ENCODE data around the gene ERP27.
A peak's percentile ranks its signal among the peaks of the same experiment; 100 is the strongest.

ERP27 gene

GRCh38 chr12:14938301-14938700 lies at the start of gene ERP27:
Gene ERP27 (minus strand): TSS chr12:14938537. CDS start chr12:14938508, 29 bp downstream.
- no peak for DNase-seq

GRCh38 chr12:14988035-14988434 lies 49.7 kb upstream of the ERP27 start:
- DNase-seq: peak; percentile 47

- DNase-seq: no peak
These were observed 48.1 kb upstream of the ERP27 start for GRCh38 chr12:14986449-14986848.

- no peak for DNase-seq
These were observed 46.5 kb upstream of the ERP27 start for GRCh38 chr12:14984766-14985285.

DNA sequence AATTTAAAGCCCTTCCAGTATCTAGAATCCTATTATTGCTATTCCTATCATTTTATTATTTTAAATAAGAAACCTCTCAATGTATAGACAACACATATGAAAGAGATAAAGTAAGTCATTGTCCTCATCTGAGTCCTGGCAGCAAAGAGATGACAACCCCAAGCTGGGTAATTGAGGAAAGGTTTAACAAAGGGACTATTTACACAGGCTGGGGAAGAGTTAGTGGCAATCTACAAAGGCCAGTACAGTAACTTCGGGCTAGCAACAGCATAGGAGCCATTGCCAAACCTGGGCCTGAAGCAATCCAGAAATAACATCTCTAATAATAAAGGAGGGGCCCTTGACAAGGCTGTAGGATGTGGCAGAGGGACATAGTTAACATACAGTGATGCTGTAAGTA lies 45.7 kb upstream of the ERP27 start:
- no peak for DNase-seq

DNA sequence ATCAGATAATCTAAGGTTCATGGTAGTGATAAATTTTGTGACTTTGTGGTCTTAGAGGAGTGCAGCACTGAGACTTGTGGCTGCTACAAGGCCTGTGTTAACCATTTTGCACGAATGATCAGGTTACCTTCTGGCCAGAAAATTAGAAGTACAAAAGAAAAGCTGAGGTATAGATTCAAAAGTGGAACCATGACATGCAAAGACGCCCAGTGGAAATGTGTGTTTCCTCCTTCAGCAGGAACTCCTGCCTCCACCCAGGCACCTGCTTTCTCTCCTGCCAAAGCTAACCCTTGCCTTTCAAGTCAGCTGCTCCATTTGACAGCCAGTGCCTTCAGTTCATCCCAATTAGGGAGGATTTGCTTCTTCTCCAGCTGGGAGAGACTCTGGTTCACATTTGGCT lies 44.7 kb upstream of the ERP27 start:
- no peak for DNase-seq

DNA sequence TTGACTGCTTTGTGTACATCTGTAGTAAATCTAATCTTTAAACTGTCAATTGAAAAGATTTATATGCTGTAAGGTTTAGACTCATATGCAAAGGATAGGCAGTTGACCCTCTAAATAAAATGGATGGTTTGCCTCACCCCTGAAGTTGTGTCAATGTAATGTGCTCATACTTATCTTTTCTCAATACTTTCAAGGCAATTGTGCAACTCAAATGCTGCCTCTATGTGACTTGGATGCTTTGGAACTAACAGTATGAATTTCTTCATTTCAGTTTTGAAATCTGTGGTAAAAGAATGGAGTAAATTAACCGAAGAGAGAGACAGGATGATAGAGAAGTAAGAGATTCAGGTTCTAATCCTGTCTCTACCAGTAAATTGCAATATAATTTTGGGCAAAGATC lies 44.2 kb upstream of the ERP27 start:
- DNase-seq: no peak

GRCh38 chr12:14981049-14981448 lies 42.7 kb upstream of the ERP27 start:
- DNase-seq: no peak

GRCh38 chr12:14979468-14979867 lies 41.1 kb upstream of the ERP27 start:
- no peak for DNase-seq

GRCh38 chr12:14976658-14977057 lies 38.3 kb upstream of the ERP27 start:
- no peak for DNase-seq

DNA sequence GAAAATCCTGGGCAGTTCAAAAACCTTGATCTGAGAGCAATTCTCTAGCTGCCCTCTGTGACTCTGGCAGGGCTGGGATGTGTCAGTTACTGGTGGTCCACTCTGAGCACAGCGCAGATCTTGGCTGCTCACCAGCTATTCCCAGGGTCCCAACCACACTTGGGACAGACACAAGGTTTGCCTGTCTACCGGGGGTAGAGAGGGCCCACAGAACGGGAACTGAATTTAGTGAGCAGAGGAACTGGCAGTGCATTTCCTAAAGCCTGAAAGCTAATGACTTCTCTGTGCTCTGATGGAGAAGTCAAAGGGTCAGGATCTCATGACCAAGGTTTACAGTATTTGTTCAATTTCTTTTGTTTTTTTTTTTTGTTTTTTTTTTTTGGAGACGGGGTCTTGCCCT lies 37.1 kb upstream of the ERP27 start:
- DNase-seq: no peak

DNA sequence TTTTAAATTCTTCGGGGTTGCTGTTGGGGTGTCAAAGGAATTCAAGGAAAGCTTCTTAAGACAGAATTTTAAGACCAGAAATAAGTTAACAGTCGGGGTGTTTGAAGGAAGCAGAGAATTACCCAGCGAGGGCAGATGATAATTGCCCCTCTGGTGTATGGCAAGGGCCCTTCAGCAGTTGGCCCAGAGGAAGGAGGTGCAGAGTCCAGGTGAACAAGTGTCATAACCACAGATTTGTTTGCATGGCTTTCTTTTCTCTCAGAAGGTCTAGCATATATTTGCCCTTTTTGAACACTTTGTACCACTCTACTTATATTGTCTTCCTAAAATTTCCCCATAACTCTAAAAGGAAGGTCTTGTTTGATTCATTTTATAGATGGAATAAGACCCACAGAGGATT lies 36.3 kb upstream of the ERP27 start:
- DNase-seq: no peak

DNA sequence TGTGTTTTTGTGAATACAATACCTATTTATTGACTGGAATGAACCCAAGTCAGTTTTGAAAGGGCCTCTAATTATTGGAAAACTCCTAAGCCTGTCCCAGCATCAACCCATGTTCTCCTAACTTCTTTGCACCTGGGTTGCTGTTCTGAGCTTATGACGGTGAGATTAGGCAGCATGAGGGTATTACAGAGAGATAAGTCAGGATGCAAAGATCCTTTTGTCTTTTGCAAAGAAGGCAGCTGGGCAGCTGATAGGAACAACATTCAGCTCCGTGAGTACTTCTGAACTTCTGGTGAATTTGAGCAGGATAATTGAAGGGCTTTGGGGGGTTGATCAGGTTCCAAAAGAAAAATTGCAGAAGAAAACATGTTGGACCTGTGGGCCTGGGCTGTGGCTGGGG lies 34.5 kb upstream of the ERP27 start, which contains the start of gene PDE6H:
Gene PDE6H, plus strand, starts transcription at position 227 of the 400 bp plus-strand sequence. CDS start 4,971 bp downstream, outside the sequence.
- no peak for DNase-seq

- DNase-seq: no peak
These were observed 32.1 kb upstream of the ERP27 start for GRCh38 chr12:14970473-14970872.

- DNase-seq: no peak
These were observed 30.1 kb upstream of the ERP27 start for GRCh38 chr12:14968478-14968877.

DNA sequence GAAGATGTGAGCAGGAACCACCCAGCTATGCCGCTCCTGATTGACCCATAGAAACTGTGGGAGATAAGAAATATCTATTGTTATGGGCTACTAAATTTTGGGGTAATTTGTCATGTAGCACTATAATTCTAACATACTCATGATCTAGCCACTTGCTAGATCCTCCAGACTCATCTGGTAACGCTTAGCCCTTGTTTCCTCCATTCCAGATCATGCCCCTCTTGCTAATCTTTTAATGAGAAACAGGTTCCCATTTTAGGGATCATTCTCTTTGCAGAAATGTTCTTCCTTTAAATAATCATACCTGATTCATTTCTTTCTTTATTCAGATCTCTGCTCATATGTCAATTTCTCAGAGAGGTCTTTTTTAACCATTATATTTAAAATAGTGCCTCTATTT lies 26.9 kb upstream of the ERP27 start:
- no peak for DNase-seq

DNA sequence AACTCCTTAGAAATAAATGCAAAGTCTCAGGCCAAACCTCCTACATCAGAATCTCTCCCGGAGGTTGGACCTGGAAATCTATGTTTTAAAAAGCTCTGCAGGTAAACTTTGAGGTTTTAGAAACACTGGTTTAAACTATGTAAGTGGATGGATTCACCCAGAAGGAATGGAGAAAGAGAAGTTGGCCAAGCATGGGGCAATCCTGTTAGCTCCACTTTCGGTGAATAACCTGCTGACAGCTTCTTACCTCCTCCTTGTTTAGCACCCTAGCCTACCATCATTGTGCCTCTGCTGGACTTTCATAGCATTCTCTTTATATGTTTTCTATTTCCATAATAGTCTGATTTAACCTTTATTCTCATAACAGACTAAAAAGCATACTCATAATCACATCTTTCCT lies 26.1 kb upstream of the ERP27 start:
- no peak for DNase-seq

GRCh38 chr12:14963520-14963919 lies 25.2 kb upstream of the ERP27 start:
- DNase-seq: no peak

- DNase-seq: no peak
These were observed 24.5 kb upstream of the ERP27 start for GRCh38 chr12:14962797-14963196.

DNA sequence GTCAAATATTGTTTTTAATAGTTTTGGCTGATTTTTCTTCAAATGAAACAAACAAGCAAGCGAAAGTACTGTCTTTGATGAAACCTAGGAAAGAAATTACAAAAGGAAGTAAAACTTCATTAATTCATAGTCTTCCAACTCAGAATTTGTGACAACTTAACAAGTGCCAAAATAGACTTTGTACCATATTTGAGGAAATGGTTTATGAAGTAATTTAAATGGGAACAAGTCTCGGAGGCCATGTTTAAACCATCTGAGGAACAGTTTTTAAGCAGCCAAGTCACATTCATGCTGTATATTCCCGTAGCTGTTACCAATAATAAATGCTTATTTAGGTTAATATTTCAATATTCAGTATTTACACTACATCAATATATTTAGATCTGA lies 23.8 kb upstream of the ERP27 start:
- no peak for DNase-seq

GRCh38 chr12:14961466-14962152 lies 23.3 kb upstream of the ERP27 start, which contains the start of gene ARHGDIB:
Gene ARHGDIB (minus strand): TSS chr12:14961601. CDS start chr12:14950712, 10,889 bp downstream.
- DNase-seq: peak; percentile 75

DNA sequence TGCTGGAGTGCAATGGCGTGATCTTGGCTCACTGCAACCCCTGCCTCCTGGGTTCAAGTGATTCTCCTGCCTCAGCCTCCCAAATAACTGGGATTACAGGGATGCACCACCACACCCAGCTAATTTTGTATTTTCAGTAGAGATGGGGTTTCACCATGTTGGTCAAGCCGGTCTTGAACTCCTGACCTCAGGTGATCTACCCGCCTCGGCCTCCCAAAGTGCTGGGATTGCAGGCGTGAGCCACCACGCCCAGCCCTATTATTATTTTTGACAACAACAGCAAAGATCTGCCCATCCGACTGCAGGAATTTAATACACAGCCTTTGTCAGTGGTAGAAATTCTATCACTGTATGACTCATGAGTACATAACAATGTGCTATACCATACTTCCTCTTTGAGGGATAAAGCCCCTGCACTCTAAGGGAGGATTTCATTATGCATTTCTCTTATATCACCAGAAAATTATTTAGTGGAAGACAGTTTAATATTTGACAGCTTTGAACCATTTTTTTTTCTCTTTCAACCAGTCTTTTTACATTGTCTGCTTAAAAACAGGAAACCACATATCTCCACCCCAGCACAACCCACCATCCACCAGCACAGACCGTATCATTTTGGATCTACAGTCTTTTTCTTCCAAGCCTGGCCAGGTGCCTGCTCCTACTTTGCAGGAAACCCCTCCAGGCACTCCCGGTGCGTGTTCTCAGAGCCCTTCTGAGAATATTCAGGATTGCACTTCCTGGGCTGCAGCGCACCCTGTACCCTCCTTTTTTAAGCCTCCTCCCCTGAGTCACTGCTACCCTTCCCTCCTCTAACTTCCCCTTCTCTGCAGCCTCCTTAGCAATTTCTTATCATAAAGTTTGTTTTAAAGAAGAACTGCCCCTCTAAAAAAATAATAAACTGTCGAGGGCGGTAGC lies 22.5 kb upstream of the ERP27 start:
- DNase-seq: no peak

DNA sequence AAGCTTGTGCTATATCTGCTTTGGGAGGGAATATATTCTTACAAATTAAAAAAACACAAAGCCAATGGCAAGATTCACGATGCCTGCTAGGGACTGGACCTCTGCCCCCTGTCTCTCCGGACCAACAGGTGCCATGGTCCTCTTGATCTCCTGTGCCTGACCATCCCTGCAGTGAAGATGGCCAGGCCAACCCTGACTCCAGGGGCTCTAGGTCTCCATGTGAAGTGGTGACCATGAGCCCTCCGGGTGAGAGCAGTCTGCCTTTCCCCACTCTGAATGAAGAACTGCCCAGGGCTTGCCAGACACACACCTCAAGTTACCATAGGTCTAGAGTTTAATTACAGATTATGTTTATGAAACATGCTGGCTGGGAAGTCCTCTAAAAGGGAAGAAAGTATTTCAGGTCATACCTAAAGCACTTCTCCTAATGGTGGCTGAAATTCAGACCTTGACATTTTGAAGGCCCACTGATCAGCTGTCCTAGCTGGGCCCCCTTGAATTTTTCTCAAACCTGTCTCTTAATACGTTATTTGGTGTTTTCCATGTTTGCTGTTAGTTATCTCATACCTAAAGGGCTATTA lies 21.7 kb upstream of the ERP27 start:
- no peak for DNase-seq
